HG02588 (cell line): ENCODE results near the gene ZP4.

Experiments used
- ATAC-seq: cut with Tn5 transposase; IDR thresholded peaks from one replicate; pipeline ENCODE4 v1.9.1; 2021; ENCODE audit warnings: mild to moderate bottlenecking, moderate library complexity; ENCODE audit not compliant: unreplicated experiment

Gene ZP4, protein sequence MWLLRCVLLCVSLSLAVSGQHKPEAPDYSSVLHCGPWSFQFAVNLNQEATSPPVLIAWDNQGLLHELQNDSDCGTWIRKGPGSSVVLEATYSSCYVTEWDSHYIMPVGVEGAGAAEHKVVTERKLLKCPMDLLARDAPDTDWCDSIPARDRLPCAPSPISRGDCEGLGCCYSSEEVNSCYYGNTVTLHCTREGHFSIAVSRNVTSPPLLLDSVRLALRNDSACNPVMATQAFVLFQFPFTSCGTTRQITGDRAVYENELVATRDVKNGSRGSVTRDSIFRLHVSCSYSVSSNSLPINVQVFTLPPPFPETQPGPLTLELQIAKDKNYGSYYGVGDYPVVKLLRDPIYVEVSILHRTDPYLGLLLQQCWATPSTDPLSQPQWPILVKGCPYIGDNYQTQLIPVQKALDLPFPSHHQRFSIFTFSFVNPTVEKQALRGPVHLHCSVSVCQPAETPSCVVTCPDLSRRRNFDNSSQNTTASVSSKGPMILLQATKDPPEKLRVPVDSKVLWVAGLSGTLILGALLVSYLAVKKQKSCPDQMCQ

DNA sequence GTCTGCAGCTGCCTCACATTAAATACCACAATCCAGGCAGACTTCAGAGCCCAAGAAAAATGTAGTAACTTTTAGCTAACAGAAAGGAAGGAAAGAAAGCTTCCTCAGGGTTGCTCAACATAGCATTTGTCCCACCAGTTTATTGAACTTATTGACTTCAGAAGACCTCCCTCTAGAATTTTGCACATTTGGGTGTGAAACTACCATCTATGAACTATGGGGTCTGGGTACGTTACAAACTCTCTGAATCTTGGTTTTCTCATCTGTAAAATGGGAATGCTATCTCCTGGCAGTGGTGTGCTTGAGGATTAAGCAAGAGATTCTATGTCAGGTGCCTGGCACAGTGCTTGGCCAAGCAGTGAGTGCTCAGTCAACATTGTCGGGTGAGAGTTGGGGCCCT is at the start of gene ZP4:
Gene ZP4 (minus strand): TSS at position 101 of the 400 bp plus-strand sequence. CDS start 287 bp downstream, outside the sequence.
- ATAC-seq = no peak

DNA sequence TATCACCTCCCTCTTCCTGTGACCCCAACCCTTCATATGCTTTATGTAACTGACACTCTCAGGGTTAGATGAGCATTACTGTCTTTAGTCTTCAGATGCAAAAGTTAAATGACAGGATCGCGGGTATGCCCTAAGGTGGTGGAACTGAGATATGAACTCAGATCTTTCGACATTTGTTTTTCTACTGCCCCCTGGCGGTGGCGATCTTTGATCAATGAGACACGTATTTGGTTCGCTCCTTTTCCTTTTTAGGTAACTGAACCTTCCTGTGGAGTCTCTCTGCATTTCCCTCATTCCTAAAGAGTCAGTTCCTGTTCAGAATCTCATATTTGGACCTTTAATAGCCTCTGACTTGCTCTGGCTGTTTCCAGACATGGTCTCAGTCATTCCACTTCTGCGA is 47.8 kb upstream of the ZP4 start:
- ATAC-seq = no peak

DNA sequence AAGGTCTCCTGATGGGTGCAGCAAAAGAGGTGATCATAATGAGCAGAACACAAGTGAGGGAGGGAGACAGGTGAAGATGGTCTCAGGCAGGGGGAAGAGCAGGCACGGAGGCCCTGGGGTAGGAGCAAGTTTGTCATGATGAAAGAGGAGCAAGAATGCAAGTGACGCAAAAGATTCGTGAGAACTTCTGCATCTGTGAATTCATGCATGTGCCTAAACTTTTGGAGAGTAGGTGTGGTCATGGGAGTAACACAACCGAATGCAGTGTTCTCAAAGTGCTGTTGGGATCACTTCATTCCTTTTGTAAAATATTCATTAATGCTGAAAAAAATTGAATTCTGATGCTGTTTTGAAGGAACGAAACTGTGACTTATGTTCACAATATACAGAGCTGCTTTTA is 47.3 kb upstream of the ZP4 start:
- ATAC-seq = no peak

DNA sequence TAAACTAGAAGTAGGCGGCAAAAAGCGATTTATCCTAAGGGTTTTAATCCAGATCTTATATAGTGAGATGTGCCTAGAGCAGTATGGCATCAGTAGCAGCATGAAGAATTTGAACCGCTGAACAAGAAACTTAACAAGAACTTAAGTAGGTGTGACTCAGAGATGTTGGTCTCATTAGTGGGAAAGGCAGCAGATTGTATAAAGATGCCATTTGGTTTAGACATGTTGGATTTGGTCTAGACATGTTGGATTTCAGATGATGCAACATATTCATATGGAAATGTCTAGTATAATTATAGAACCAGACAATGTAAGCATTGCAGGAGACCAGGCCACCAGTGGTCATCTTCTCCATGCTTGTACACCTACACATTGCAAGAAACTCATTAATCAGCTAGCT is 42.1 kb upstream of the ZP4 start:
- ATAC-seq = no peak

DNA sequence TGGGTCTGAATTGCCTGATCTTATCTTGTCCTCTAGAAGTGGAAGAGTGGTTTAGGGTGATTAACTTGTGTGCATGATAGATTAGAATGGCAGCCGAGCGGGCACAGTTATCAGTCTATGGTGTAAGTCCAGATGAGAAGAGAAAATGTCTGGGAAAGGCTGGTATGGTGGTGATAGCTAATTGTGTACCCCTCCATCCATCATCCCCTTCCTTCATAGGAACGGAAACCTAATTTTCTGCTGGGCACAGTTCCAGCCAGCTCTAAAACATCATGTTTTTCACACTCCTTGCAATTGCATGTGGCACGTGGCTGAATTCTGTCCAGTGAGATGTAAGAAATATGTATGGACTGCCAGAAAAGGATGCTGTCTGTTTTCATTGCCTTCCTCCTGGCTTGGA is 40.9 kb upstream of the ZP4 start:
- no peak for ATAC-seq

DNA sequence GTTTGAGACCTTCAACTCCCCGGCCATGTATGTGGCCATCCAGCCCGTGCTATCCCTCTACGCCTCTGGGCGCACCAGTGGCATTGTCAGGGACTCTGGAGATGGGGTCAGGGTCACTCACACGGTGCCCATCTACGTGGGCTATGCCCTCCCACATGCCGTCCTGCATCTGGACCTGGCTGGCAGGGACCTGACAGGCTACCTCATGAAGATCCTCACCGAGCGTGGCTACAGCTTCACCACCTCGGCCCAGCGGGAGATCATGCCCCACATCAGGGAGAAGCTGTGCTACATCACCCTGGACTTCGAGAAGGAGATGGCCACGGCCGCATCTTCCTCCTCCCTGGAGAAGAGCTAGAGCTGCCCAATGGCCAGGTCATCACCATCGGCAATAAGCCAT is 36.5 kb upstream of the ZP4 start:
- no peak for ATAC-seq

DNA sequence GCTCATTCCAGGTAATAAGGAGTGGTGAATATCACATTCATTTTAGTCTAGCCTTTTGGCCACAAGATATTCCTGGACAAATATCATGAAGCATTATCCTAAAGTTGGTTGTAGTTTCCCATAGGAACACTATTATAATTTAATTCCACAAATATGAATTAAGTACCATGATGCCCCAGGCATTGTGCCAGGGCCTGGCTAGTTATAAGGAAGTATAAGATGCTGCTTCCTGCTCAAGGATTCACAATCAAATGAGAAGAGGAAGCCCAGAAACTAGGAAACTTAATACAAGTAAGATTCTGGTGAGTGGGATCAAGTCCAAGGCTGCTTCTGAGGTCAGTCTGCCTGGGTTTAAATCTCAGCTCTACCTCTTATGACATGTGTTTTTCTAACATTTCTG is 30.6 kb upstream of the ZP4 start:
- no peak for ATAC-seq

DNA sequence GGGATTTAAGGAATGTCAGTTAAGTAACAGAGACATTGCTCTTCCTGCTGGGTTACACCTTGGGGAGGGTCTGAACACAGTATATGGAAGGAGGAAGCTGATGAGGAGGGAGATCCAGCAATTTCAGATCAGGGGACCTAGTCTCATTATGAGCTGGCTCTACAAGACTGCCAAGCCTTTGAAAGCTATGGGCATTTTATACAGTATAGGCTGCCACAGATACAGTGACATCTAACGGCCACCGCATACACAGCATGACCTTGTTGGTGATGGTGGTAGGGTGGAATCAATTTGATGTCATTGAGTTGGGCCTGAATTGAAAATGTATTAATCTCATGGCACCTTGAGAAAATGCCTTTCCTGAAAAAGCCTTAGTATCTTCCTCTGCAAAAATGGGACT is 22.6 kb upstream of the ZP4 start:
- no peak for ATAC-seq

DNA sequence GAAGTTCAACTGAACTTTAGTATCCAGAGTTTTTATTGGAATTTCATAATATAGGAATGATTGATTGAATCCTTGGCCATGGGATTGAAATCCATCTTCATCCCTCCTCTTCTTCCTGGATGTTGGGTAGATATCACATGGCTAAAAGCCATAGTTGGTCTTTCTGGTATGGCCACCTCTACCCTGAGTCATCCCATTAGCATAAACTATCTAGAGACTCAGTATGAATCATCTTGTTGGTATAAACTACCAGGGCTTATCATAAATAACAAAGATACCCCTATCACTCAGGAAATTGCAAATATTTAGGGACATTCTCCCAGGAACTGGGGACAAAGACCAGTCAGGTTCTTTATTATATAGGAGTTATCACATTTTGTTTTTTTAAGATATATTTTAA is 21.2 kb upstream of the ZP4 start:
- no peak for ATAC-seq

DNA sequence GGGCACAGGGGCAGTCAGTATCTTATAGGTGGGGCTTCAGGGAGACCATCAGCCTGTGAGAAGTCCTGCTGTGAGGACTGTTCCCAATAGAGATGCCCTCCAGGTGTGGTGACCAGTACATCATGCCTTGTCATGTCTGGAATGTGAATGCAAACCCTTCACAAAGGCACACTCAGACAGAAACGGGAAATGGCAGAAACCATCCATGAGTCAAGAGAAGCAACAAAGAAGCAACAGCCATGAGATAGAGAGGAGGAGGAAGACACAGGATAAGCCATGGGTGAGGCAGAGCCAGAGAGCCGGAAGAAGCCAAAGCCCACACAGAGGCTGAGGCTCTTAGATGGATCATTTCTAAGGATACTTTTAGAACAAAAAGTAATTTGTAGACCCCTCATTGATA is 20.1 kb upstream of the ZP4 start:
- no peak for ATAC-seq

DNA sequence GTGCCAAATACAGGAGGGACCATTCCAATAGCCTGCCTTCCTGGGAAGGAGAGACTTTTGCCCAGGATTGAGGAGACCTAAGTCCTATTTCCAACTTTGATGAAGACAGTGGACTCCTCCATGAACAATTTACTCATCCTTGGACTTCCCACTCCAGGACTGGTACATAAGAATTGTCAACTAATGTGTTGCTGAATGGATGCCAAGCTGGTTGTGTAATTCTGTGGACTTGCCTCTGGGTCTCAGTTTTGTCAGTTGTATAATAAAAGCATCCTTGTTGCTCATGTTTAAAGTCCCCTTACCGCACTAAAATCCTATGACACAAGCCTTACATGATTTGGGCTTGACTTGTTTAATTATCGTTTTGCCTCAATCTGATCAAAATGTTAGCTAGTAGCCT is 13.2 kb upstream of the ZP4 start:
- ATAC-seq = no peak

DNA sequence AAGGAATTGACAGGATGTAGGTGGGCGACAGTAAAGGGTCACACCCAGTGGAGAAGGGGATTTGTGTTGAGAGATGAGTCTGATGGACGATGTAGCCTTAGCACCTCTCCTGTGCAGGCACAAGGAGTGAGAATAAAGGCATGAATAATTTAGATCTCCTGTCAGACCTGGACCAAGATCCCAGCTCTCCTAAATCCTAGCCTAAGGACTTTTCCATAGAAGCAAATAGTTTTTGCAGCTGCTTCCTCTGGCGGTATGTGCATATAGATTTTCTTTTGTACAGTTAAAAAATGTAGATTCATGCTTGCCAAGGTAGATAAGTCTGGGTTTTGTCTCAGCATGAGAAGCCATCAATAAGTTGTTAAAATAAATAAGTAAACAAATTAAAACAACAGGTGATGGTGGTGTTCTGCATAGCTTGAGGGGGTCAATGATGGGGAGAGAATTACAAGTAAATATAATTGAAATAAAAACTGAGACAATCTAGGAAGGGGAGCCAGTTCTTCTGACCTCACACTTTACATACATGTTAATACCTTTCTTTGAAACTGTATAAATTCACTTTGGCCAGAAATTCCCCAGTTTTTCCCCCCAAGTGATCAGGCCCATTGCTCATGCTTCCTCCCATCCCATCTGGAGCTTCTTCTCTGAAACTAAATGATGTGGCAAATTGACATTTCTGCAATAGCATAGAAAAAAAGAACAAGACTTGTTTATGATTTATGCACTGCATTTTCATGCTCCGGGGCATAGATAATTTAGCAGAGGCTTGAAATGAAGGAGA is 12.4 kb upstream of the ZP4 start:
- ATAC-seq = no peak

DNA sequence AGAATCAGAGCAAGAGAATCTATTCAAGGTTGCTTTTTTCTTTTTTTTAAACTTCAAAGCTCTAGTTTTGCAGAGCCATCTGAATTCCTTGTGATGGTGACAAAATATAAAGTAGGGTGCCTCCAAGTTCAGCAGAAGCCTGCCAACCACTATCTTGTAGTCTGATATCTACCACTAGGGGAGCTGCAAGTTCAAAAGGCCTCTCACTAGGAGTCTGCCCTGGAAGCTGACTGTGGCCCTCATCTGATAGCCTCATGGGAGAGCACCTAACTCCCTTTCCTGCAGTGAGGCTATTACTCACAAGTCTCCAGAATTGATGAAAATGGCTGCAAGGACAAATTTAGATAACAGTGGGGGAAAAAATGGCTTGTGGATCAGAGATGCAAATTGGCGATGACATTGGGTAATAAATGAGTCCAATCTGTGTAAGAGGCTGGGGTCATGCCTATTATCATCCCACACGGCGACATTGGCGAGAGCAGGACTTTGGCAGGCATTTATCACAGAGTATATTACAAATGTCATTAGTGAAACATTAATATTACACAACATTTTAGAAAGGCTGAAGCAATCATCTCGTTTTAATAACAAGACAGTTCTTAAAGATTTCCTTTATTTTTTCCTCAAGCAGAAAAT is 10.7 kb upstream of the ZP4 start:
- ATAC-seq = no peak

DNA sequence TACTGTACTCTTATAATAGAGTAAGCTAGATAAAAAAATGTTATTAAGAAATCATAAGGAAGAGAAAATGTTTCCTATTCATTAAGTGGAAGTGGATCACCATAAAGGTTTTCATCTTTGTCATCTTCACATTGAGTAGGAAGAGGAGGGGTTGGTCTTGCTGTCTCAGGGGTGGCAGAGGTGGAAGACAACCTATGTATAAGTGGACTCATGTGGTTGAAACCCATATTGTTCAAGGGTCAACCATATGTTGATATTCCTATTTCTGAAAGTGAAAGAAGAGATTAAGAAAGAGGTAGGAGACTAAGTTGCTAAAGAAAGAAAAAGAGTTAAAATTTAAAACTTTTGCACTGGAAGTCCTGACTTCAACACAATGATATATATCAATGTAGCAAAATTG is 4.9 kb upstream of the ZP4 start:
- ATAC-seq = no peak

DNA sequence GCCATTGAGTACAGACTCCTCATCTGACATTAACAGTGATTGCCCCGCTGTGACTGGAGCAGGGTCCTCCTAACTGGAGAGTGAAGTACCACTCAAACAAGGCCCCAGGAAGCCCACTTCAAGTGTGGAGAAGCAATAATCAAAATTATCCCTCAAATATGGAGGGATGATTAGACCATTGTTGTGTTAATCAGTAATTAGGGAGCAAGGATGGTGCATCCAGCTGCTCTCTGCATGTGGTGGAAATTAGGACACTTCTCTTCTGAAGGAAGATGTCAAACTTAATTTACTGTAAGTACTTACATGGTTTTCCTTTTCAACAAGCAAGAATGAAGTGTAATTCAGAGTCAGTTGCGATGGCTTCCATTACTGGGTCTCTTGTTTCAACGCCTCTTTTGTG is 3.4 kb upstream of the ZP4 start:
- no peak for ATAC-seq

DNA sequence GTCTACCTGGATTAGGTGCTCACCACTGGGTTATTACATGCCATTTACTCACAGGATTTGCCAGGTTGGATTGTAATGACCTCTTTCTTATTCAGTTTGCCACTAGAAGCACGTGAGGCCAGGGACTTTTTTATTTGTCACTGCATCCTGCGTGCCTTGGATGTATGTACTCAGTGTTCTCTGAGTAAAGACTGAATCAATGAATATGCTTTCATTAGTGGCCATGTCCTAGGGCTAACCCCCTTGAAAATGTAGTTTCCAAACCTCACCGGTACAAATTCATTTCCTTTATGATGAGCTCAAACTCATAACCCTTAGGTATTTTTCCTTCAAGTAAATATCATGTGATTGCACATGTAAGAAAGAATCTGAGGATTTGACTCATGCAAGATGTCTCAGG is 1.3 kb upstream of the ZP4 start:
- no peak for ATAC-seq

DNA sequence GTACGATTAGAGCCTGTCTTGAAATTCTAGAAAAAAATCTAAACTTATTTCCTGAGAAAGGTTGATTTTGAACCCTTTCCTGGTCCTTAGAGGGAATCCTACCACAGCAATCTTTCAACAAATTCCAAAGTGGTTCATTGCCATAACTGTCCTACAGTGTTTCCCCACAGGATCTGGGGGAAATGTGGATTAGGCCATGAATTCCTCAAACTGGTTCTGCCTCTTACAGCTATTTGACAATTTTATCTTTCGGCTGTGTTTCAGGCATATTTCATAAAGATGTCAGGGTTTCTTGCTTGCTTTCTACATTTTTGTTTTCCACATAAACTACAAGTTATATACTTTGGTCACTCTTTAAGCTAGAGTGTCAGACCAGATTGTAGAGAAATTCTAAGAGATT is 544 bp upstream of the ZP4 start:
- ATAC-seq = no peak

DNA sequence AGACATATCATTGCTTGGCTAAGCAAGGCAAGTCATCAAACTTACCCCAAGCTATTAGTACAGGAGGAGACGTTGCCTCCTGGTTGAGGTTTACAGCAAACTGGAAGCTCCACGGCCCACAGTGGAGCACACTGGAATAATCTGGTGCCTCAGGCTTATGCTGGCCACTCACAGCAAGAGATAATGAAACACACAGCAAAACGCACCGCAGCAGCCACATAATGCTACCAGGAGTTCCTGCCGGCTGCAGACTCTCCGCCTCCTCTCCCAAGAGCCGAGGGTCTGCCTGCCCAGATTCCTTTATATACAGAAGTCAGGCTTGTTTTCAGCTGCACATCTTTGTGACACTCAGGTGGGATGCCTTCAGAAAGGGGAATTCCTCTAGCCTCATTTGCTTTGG is 306 bp downstream of the ZP4 start:
- no peak for ATAC-seq

DNA sequence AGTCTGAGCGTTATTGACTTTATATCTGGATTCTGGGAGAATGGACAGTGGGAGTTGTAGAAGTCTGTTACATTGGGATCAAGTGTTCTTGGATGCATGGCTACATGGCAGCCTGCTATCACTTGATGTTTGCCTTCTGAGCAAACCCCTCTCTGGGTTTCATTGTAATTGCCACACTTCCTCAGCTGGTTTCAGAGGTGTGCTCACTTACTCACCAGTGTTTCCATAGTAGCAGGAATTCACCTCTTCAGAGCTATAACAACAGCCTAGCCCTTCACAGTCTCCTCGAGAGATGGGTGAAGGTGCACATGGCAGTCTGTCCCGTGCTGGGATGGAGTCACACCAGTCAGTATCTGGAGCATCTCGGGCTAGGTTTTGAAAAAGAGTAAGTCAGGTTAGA is 2.6 kb downstream of the ZP4 start:
- no peak for ATAC-seq

DNA sequence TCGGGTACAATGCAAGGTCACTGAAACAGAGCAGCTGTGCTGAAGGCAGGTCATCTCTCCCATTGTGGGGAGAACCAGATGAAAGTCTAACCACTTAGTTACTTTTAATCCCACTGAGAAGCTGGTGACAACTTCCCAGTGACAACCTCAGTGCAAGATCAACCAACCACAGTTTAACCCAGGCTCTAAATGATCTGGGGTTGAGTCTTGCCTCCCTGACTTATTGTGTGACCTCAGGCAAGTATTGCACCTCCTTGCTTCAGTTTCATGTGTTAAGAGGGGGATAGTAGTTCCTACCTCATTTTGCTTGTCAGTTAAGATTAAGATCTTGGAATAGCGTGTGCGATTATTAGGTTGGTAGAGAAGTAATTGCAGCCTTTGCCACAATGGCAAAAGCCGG is 3.2 kb downstream of the ZP4 start:
- no peak for ATAC-seq

DNA sequence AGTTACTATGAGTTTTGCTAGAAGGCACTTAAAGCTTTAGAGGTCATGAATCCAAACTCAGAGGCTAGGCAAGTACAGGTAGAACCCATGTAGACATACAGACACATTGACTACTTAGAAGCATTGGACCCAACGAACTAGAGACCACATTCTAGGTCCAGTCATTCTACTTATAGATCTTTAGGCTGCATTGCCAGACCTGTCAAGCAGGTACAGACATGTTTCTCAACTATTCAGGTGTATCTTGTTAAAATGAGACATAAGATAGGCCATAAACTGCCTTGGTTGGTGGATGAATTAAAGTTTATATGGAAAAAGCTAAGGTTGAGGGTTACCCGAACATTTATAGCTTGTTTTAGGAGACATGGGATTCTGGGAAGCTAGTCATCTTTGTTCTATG is 6.5 kb downstream of the ZP4 start:
- ATAC-seq = no peak

DNA sequence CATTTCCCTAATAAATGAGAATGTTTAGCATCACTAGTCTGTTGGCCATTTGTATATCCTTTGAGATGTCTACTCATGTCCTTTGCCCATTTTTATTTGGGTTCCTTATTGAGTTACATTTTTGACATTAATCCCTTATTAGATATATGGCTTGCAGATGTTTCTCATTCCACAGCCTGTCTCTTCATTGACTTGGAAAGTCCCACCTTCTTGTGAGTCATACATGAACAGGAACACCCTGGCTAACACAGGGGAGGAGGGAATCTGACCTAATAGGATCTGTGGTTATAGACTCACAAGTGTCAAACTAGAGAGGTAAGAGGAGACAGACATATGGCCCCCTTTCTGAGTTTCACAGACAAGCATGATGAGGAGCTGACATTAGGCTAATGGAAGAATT is 11.5 kb downstream of the ZP4 start:
- ATAC-seq = no peak
